Measurements from ENCODE around the gene SELENOO.
A peak's percentile ranks its signal among the peaks of the same experiment; 100 is the strongest.

SELENOO gene

DNA sequence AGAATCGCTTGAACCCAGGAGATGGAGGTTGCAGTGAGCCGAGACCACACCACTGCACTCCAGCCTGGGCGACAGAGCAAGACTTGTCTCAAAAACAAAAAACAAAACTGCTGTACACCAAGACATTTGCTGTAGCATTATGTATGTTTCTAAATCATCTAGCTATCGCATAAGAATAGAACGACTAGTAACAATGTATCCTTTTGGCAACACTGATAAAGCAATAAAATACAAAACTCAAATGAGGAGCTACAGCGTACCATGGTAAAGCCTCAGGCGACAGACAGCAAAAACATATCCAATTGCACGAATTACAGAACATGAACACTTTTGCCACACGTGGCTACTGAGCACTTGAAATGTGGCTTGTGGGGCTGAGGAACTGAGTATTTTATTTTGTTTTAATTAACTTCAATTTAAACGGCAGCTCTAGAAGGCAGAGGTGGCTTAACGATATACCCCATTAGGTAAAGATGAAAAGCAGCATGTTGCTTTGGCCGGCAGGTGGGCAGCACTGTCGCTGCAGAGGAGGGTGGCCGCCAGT lies 41.7 kb downstream of the SELENOO start:
- no peak for DNase-seq

DNA sequence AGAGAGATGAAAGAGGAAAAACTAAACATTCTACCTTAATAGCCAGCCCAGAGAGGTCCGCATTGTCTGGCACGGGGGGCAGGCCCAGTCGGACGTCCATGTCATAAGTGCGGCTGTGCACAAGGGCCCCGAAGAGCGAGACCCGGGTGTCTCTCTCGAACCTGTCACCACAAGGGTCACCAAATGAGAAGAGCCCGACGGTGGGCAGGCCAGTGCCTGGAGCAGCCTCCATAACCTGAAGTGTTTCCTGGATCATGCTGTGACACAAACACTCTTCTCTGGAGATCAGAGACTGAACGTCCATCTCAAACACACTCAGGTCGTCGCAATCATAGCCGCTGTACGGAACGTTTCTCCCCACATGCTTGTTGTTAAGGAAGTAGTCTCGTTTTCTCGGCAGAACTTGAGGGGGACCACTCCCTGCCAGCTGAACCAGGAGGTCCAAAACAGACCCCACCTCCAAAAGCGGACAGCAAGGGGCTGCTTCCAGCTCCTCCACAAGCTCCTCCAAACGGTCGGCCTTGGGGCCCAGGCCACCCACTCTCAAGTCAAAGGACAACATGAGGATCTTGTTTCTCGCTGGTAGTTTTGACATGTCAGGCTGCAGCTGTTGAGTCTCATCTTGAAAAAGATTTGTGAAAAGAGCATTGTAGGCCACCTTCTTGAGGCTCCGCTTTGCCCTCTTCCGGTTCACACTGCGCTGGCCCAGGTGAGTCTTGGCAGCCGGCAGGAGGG lies 43.0 kb downstream of the SELENOO start:
- no peak for DNase-seq

DNA sequence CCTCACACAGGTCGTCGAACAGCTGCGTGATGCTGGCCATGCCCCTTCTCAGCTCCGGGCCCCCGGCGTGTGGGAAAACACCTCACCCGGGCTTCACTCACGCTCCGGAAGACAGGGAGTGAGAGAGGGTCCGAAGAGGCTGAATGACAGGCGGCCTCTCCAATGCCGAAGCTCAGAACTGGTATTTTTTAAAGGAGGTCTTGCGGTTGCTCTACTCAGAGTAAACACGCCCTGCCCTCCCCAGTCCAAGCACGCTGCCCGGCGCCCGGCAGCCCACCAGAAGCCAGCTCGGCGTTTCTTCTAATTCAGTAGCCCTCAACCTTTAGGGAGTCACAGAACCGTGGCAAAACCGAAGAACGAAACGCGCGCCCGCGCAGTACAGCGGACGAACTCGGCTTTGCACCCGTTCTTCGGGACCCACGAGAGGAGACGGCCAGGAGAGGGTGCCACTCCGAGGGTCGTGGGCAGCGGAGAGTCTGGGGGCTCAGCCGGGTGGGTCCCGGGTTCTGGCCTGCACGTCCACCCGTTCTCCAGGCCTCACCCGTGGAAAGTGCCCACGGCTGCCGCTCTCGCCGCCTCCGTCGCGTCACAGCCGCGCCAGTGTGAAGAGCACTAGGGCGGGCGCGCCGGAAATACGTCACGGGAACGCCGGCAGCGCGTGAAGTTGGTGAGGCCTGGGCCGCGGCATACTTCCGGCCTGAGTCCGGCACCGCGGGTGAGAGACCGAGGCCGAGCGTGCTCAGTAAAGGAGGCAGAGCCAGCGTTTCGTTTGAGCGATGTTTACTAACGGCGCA lies 43.8 kb downstream of the SELENOO start, which contains the start of gene TUBGCP6:
TUBGCP6 (minus strand) TSS at position 604 of the 794 bp plus-strand sequence; CDS start at position 40, 564 bp downstream.
- DNase-seq = peak; percentile 94

DNA sequence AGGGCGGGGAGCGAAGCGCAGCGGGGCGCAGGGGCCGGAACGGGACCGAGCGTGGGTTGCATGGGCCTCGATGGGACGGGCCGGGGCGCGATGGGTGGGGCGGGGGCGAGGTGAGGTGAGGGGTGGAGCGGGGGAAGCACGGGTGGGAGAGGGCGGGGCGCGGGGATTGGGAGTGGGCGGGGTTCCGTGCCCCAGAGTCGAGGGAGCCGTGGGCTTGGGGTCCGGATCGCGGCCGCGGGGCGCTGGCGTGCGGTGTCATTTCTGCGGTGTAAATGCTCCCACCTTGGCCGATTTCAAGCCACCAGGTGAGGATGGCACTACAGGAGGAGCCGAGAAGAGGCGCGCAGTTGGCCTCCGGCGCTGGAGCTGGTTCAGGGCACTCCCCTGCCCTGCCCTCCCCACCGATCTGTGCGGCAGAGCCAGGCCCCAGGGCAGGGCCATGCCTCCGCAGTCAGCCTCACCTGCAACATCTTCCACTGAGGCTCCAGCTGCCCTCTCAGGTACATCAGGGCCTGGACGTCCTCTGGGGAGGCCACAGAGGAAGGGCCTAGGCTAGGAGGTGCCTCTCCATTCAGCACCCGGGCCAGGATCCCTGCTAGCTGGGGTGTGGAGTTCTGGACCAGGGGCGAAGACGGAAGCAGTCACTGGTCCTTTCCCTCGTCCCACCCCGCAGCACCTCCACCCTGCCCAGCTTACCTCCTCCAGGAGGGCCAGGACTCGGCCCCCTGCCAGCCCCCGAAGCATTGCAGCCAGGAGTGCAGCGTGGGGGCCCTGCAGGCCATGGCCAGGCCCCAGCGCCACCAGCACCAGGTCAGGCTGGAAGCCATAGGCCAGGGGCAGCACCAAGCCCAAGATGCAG lies 44.6 kb downstream of the SELENOO start:
- DNase-seq = no peak

DNA sequence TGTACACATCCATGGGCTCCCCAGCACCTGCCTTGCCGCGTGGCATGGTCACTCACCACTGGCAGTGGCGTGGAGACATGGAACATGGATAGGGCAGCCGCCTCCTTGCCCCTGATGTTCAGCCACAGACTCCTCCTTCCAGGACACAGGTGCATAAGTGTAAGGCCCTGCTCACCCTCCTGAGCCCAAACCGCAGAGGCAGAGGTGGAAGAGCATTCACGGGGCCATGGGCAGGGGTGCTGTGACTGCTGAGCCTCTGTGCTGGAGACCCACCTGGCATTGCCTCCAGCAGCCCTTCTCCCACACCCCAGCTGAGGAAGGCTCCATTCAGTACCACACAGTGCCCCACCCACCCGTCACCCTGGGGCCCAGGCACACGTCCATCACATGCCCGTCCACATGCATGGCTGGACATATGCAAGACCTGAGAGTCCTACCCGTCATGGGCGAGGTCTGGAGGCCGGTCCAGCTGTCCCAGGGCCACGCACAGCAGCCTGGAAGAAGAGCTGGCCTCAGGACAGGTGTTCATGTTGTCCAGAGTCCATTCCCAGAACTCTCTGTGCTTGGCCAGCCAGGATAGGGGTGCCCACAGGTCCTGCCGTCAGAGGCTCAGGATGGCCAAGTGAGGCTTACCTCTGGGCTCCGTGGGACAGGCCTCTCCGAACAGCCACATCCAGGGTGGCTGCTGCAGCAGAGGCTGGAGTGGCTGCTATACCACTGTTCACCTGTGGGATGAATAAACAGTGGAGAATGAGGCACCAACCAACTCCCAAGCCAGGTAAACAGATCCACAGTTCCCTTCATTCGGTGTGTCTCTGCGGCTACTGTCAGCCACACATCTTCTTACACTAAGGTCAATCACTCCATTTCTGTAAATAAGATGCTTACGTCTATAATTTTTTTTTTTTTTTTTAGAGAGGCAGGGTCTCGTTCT lies 45.7 kb downstream of the SELENOO start:
- DNase-seq = no peak

DNA sequence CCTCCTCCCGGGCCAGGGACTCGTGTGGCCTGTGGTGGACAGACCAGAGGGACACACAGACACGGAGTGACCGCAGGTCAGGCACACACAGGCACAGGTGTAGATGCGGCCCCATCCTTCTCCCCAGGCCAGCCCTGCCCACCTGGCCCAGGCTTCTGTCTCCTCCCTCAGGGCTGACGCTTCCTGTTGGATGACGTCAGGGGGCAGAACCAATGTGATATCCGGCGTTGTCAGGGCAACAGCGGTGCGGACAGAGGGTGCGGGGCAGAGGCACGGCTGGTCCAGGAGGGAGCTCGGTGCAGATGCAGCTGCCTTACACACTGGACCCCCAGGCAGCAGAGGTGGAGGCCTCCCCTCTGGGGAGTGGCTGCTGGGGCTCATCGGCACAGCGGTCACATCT lies 46.9 kb downstream of the SELENOO start:
- peak; percentile 45 for DNase-seq

DNA sequence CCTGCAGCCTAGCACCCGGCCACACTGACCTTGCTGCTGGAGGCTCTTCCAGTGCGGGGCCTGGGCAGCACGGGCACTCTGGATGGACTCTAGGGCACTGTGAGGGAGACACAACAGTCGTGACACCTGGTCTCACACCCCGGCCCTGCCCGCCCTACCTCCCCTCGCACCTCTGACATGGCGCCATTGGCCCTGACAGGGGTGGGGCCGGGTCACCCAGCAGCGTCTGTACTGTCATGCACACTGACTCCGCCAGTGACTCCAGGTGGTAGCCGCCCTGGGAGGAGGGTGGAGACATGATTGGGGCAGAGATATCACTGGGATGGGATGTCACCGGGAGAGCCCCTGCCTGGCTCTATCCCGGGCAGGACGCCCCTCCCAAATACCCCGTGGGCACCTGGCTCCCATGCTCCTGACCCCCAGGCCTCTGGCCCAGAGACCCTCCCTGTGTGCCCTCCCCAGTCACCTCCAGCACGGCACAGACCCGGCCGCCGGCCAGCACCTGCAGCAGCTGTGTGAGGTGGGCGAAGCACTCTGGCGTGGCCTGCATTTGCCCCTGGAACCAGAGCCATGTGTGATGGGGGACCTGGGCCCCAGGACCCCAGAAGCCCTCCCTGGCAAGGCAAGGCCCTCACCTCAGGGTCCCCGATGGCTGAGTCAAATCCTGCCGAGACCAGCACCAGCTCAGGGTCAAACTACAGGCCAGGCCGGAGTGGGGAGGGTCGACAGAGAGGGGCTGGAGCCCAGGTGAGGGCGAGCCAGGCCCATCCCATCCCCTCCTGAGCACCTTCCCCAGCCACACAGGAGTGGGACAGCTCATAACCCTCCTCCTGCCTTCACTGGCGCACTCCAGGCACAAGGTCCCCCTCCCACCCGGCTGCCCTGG lies 47.6 kb downstream of the SELENOO start:
- no peak for DNase-seq

DNA sequence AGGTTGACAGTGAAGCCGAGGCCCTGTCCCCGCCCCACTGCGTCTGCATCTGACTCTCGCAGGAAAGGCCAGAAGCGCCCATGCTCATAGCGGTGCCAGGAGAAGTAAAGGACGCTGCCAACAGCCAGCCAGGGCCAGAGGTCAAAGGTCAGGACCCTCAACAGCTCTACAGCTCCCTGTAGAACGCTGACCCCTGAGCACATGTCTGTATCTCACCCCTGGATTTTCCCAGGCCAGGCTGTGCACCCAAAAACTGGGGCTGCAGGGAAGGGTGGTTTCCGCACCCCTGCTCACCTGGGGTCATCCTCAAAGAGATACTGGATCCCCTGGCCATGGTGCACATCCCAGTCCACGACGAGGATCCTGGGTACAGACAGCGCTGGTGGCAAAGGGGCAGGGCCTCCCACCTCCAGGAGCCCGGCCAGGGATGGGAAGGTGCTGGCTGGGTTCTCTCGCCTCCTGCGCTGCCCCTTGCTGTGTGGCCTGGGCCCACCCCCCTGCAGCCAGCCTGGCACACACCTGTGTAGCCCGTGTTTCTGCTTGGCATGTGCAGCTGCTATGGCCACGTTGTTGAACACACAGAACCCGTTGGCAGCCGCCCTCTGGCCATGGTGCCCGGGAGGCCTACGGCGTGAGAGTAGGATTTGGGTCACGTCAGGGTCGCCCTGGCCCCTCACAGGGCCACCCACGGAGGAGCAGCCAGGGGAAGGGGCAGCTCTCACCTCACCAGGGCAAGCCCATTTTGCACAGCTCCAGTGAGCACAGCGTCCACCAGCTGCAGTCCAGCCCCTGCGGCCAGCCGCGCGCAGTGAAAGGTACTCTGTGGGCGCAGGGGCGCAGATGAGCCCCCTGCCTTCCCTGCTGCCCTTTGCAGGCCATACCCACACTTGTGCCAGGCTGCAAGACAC lies 48.8 kb downstream of the SELENOO start:
- no peak for DNase-seq

DNA sequence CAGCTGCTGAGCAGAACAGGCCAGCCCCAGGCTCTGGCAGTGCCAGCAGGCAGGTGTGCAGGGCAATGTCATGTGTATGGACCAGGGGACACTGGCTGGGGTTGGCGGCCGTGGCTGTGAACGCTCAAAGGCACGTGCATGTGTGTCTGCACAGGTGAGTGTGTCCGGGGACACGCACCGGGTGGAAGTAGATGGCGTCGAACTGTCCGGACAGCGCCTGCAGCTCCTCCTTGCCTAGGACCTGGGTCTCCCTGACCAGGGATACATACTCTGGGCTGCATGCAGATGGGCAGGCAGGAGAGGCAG lies 49.4 kb downstream of the SELENOO start:
- DNase-seq = no peak

DNA sequence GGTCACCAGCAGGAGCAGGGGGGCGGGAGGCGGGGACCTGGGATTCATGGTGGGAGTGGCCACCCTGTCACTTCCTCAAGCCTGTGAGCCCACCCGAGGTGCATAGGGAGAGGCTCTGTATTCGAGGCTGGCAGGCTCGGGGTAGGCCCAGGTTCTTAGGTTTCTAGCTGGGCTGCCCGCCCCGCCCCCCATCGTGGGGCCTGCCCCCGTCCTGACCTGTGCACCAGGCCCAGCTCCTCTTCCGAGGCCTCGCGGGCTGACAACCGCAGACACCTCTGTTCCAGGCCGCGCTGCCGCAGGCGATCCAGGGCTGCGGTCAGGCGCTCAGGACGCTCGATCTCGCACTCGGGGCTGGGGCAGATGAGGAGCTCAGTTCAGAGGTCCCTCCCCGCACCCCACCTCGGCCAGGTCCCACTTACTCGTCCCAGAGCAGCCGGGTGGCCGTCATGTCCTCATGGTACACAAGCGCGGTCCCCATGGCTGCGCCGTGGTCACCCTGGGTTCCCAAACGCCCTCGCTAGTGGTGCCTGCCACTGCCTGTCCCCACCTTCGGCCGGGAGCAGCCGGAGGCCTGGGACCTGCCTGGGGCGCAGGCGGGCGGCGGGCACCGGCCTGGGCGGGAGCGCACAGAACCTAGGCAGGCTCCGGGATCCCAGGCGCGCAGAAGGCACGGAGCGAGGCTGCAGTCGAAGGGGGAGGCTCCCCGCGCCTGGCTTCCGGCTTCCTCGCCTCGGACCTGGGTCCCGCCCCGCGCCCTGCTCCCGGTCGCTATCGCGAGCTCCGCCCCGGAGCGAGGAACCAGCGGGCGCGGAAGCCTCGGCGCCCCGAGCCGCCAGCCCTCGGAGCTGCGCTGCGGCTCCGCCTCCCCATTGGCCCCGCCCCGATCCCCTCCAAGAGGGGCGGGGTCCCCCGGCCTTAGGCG lies 50.0 kb downstream of the SELENOO start, which contains the start of gene HDAC10:
HDAC10 (minus strand) TSS at position 711 of the 922 bp plus-strand sequence; CDS start at position 478, 233 bp downstream.
- DNase-seq = peak; percentile 82

DNA sequence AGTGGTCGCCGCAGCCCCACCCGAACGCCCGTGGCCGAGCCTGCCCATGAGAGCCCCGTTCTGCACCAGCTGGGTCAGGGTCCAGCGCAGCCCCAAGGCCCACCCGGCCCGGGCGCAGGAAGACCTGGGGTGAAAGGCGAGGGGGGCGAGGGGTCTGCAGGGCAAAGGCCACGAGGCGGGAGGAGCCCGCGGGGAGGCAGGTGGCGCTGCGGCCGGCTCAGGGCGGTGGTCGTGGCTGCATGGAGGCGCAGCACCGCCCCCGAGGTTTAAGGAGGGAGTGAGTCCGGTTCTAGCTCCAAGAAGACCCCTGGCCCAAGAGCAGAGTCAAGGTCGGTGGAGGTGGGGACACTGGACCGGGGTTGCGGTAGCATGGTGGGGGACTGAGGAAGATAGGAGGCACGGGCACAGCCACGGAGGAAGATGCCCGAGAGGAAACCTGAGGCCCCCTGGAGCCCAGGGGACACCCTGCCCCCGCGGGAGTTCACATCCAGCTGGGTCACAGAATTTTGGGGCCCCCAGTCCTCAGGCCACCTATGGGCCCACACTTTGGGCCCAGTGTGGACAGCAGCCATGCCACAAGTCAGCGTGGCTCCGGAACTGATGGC lies 50.8 kb downstream of the SELENOO start:
- DNase-seq = no peak

DNA sequence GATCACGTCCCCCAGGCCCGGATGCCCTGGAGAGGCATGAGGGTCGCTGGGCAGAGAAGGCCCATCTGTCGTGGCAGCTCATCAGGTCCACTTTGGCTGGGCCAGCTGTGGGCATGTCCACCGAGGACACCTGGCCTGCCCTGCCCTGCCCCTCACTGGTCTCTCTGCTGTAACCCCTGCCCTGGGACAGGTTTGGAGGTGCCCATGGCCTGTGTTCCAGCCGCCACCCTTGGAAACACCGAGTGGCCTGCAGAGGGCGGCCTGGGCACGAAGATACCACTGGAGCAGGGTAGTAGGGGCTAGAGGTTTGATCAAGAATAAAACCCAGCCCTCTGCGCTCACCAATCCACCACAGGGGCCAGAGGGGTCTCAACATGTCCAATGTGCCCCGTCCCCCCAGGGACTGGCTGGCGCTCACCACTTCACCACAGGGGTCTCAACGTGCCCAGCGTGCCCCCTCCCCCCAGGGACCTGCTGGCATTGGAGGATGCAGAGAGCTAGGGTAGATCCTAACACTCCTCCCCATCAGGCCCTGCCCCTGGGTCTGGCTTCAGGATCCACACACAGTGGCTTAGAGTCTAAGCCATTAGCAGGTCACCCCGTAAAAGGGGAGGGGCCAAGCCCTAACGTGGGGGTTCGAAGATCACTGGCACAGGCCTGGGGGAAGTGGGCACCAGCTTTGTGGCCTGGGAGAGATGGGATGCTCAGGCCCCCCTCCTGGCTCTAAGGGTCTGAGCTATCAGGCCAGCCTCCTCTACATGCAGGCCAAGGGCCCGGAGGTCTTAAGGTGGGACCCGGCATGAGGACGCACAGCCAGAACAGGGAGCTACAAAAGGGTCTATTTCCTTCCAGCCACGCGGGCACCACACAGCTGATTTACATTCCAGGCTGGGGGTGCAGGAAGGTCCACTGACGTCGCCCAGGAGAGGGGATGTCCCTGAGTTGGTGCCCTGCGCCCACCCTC lies 51.6 kb downstream of the SELENOO start:
- DNase-seq = peak; percentile 68

DNA sequence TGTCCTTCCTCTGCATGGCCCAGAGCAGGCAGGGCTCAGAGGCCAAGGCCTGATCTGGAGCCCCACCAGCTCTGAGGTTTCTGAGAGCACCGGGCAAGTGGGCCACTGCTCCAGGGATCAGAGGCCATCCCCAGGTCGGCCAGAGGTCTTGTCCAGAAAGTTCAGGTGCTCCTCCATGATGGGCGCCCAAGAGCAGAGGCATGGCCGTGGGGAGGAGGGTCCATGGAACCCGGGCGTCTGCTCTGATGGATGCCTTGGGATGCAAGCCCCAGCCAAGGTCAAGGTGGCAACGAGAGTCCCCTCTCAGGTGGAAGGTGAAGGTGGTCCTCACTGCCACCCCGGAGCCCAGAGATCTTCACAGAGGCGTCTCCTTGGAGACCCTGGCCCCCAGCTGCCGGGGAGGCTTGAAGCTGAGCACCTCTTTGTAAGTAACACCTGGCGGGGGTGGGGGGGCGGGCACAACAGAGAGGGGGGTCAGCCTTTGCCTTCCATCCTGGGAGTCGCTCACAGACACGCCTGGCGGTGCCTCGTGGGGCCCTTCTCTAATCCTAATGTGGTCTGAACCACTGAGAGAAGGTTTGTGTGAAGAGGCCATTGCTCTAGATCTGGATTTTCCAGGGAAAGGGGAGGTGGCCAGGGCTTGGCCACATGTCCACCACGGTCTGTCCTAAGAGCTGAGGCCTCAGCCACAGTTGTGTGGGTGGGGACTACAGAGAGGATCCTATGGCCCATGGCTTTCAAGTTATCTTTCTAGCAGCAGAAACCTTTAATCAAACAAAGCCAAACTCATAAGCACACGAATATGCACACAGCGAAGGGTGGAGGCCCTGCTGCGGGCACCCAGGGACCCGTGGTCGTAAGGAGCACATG lies 52.5 kb downstream of the SELENOO start:
- DNase-seq = no peak

DNA sequence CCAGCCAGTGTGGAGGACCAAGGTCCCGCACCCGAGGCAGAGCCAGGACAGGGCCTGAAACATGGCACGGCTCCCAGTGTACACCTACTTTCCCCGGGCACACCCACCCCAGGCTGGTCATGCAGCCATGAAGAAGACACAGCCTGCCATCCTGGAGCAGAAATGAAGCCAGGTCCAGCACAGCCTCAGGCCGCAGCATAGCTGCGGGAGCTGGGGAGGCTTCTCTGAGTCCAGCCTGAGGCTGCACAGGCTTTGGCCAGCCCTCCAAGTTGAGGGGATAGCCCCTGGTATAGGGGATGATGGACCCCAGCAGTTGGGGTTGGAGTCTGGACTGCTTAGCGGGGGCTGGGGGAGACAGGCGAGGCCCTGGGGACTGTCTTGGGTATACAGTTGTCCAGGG lies 53.1 kb downstream of the SELENOO start:
- DNase-seq = no peak

DNA sequence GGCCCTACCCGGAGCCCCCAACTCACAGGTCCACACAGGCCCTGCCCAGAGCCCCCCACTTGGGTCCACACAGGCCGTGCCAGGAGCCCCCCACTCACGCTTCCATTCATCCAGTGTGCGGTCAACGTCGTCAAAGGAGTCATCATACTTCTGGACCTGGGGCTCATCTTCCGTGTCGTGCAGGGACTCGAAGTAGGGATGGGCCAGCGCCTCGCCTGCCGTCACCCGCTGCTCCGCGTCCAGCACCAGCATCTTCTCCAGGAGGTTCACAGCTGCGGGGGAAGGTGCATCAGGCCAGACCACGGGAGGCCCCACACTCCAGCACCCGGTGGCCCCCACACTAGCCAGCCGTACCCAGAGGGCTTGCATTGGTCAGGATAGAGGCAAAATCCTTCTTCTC lies 54.3 kb downstream of the SELENOO start:
- DNase-seq = no peak

DNA sequence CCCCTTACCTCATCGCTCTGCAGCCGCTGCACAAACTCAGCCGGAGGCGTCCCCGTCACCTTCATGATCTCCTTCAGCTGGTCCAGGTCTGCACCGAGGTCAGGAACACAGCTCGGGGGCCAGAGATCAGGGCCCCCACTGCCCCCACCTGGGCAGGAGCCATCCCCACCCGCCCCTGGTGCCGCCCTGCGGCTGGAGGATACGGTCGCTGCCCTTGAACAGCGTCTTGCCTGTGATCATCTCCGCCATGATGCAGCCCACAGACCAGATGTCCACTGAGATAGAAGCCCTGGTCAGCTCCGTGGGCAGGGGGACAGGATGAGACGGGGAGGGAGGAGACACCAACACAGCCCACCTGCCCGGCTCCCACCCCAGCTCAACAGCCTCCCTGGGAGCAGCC lies 54.8 kb downstream of the SELENOO start:
- no peak for DNase-seq

Data from fibroblast of skin of scalp (primary cell).